ENCODE measurements around the gene LRP5.

GRCh38 chr11:68329536-68329935 lies 17.1 kb downstream of the LRP5 start:
- TF ChIP-seq POLR2A (IDR thresholded peaks at IDR 0.05; ENCODE audit: extremely low read depth, insufficient read length) = no peak
- TF ChIP-seq CTCF (IDR thresholded peaks at IDR 0.05; ENCODE audit: low read depth, low read length) = no peak
- no peak for TF ChIP-seq MAX (IDR thresholded peaks at IDR 0.05; ENCODE audit: low read depth, low read length)
- TF ChIP-seq MYC (IDR thresholded peaks at IDR 0.05; ENCODE audit: low read depth, low read length) = no peak
